ENCODE results near the gene PNPLA7. TPM values are rescaled to one million over a fixed set of nuclear protein-coding genes. Genes with fewer than 3 reads are reported as not detected.

The PNPLA7 gene
- total RNA-seq, 1 experiment from 2014 or later, result 1.3 TPM

GRCh38 chr9:137488906-137489305 is 61.3 kb downstream of the PNPLA7 start:
- no peaks in the 10 kb centered on the region for H3K4me1 Mint-ChIP-seq
- H3K27me3 Mint-ChIP-seq (ENCODE audit: low read depth), result no peaks in the 10 kb centered on the region
- no peak overlapping the region for H3K27ac Mint-ChIP-seq
- peaks cover 3% of the 10 kb centered on the region; the same call in 1 of the 2 replicates for H3K9me3 Mint-ChIP-seq
- ChIA-PET POLR2A (no interaction called here), CTCF (no interaction called here)
- no peaks in the 10 kb centered on the region for H3K36me3 Mint-ChIP-seq
- no peak for ATAC-seq
- no peak overlapping the region for H3K4me3 Mint-ChIP-seq
- TF ChIP-seq, protein P1, sequence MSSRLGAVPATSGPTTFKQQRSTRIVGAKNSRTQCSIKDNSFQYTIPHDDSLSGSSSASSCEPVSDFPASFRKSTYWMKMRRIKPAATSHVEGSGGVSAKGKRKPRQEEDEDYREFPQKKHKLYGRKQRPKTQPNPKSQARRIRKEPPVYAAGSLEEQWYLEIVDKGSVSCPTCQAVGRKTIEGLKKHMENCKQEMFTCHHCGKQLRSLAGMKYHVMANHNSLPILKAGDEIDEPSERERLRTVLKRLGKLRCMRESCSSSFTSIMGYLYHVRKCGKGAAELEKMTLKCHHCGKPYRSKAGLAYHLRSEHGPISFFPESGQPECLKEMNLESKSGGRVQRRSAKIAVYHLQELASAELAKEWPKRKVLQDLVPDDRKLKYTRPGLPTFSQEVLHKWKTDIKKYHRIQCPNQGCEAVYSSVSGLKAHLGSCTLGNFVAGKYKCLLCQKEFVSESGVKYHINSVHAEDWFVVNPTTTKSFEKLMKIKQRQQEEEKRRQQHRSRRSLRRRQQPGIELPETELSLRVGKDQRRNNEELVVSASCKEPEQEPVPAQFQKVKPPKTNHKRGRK (CRISPR knock-in tag; IDR thresholded peaks at IDR 0.05; ENCODE audit: borderline replicate concordance), result no peak
- TF ChIP-seq MAX (CRISPR knock-in tag; IDR thresholded peaks at IDR 0.05) (no peak), ZNF138 (CRISPR knock-in tag; conservative IDR thresholded peaks at IDR 0.05) (no peak)
- TF ChIP-seq, protein P2, sequence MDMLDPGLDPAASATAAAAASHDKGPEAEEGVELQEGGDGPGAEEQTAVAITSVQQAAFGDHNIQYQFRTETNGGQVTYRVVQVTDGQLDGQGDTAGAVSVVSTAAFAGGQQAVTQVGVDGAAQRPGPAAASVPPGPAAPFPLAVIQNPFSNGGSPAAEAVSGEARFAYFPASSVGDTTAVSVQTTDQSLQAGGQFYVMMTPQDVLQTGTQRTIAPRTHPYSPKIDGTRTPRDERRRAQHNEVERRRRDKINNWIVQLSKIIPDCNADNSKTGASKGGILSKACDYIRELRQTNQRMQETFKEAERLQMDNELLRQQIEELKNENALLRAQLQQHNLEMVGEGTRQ (CRISPR knock-in tag; IDR thresholded peaks at IDR 0.05), result no peak
- DNase-seq (ENCODE audit: low spot score), result no peak

GRCh38 chr9:137488327-137488653 is 61.9 kb downstream of the PNPLA7 start:
- H3K9me3 Mint-ChIP-seq, result peaks cover 3% of the 10 kb centered on the region; the same call in 1 of the 2 replicates
- ChIA-PET CTCF (interaction anchor here (1.8 kb wide), 1 partner anchor 202 kb away, joined by 3 read pairs; no protein-coding TSS in a partner anchor), POLR2A (no interaction called here)
- 0 out of 2 replicates have a peak overlapping the region, but pooled peaks have one; percentile 60 for H3K27ac Mint-ChIP-seq
- H3K4me1 Mint-ChIP-seq, result no peaks in the 10 kb centered on the region
- DNase-seq (ENCODE audit: low spot score) (no peak), ATAC-seq (no peak)
- H3K36me3 Mint-ChIP-seq, result no peaks in the 10 kb centered on the region
- no peak overlapping the region for H3K4me3 Mint-ChIP-seq
- H3K27me3 Mint-ChIP-seq (ENCODE audit: low read depth), result no peaks in the 10 kb centered on the region
- TF ChIP-seq ZNF121 (CRISPR knock-in tag; IDR thresholded peaks at IDR 0.05) (no peak), ATF3 (CRISPR knock-in tag; conservative IDR thresholded peaks at IDR 0.05) (no peak), ZNF138 (CRISPR knock-in tag; conservative IDR thresholded peaks at IDR 0.05) (no peak), E2F5 (CRISPR knock-in tag; IDR thresholded peaks at IDR 0.05) (no peak), ZNF423 (CRISPR knock-in tag; IDR thresholded peaks at IDR 0.05) (no peak), JUN (CRISPR knock-in tag; IDR thresholded peaks at IDR 0.05) (no peak), ZNF532 (CRISPR knock-in tag; IDR thresholded peaks at IDR 0.05; ENCODE audit: borderline replicate concordance) (no peak), ELF4 (CRISPR knock-in tag; IDR thresholded peaks at IDR 0.05; ENCODE audit: low read depth) (no peak)
- TF ChIP-seq, protein P3, sequence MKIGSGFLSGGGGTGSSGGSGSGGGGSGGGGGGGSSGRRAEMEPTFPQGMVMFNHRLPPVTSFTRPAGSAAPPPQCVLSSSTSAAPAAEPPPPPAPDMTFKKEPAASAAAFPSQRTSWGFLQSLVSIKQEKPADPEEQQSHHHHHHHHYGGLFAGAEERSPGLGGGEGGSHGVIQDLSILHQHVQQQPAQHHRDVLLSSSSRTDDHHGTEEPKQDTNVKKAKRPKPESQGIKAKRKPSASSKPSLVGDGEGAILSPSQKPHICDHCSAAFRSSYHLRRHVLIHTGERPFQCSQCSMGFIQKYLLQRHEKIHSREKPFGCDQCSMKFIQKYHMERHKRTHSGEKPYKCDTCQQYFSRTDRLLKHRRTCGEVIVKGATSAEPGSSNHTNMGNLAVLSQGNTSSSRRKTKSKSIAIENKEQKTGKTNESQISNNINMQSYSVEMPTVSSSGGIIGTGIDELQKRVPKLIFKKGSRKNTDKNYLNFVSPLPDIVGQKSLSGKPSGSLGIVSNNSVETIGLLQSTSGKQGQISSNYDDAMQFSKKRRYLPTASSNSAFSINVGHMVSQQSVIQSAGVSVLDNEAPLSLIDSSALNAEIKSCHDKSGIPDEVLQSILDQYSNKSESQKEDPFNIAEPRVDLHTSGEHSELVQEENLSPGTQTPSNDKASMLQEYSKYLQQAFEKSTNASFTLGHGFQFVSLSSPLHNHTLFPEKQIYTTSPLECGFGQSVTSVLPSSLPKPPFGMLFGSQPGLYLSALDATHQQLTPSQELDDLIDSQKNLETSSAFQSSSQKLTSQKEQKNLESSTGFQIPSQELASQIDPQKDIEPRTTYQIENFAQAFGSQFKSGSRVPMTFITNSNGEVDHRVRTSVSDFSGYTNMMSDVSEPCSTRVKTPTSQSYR (CRISPR knock-in tag; IDR thresholded peaks at IDR 0.05), result no peak
- TF ChIP-seq, protein P4, sequence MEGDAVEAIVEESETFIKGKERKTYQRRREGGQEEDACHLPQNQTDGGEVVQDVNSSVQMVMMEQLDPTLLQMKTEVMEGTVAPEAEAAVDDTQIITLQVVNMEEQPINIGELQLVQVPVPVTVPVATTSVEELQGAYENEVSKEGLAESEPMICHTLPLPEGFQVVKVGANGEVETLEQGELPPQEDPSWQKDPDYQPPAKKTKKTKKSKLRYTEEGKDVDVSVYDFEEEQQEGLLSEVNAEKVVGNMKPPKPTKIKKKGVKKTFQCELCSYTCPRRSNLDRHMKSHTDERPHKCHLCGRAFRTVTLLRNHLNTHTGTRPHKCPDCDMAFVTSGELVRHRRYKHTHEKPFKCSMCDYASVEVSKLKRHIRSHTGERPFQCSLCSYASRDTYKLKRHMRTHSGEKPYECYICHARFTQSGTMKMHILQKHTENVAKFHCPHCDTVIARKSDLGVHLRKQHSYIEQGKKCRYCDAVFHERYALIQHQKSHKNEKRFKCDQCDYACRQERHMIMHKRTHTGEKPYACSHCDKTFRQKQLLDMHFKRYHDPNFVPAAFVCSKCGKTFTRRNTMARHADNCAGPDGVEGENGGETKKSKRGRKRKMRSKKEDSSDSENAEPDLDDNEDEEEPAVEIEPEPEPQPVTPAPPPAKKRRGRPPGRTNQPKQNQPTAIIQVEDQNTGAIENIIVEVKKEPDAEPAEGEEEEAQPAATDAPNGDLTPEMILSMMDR (IDR thresholded peaks at IDR 0.05), result no peak
